Neural cell (in vitro differentiated cells): ENCODE results near the gene MSI2. TPM values are rescaled to one million over a fixed set of nuclear protein-coding genes. Genes with fewer than 3 reads are reported as not detected.

Experiments used
- H2AFZ ChIP-seq: fragments of 200-600, 300-800 bp; sonication (generic), shearing (Covaris generic); 2 replicates; pipeline ENCODE4 v1.6.0; 2014; ENCODE audit warnings: low read depth, mild to moderate bottlenecking, antibody characterized with exemption, low read length, moderate library complexity
- H3F3A ChIP-seq: fragments of 200-600 bp; shearing (Covaris generic); 2 replicates; pipeline ENCODE4 v1.6.1; 2016; ENCODE audit warnings: mild to moderate bottlenecking, moderate library complexity, mixed read lengths, antibody characterized with exemption, low read length; ENCODE audit not compliant: insufficient read depth, poor library complexity, severe bottlenecking
- H3K27ac ChIP-seq: fragments of 200-600, 300-800 bp; sonication (generic), shearing (Covaris generic); 2 replicates; pipeline ENCODE4 v1.5.1; 2014; ENCODE audit warnings: mild to moderate bottlenecking, low read length, moderate library complexity
- H3K27me3 ChIP-seq: fragments of 300-800, 200-600 bp; sonication (generic), shearing (Covaris generic); 2 replicates; pipeline ENCODE4 v1.6.0; 2014; ENCODE audit warnings: mild to moderate bottlenecking, low read depth, low read length, moderate library complexity; ENCODE audit not compliant: insufficient read depth
- H3K36me3 ChIP-seq: fragments of 300-800, 200-600 bp; sonication (generic), shearing (Covaris generic); 2 replicates; pipeline ENCODE4 v1.5.1; 2014; ENCODE audit warnings: mild to moderate bottlenecking, antibody characterized with exemption, low read length, moderate library complexity; ENCODE audit not compliant: insufficient read depth
- H3K4me2 ChIP-seq: fragments of 300-800, 200-600 bp; sonication (generic), shearing (Covaris generic); 2 replicates; pipeline ENCODE4 v1.6.0; 2014; ENCODE audit warnings: mild to moderate bottlenecking, low read length
- H3K4me3 ChIP-seq: fragments of 300-800, 200-600 bp; sonication (generic), shearing (Covaris generic); 2 replicates; pipeline ENCODE4 v1.5.1; 2014; ENCODE audit warnings: mild to moderate bottlenecking, low read length, moderate library complexity
- H3K79me2 ChIP-seq: fragments of 200-600 bp; shearing (Covaris generic); replicated peaks from 2 replicates; pipeline ENCODE4 v1.6.0; 2014; ENCODE audit warnings: mild to moderate bottlenecking, low read length, moderate library complexity; ENCODE audit not compliant: insufficient read depth
- H3K9ac ChIP-seq: fragments of 300-800, 200-600 bp; sonication (generic), shearing (Covaris generic); 2 replicates; pipeline ENCODE4 v1.6.1; 2016; ENCODE audit warnings: mild to moderate bottlenecking, low read length, mixed read lengths
- H3K9me2 ChIP-seq: fragments of 200-600 bp; shearing (Covaris generic); 2 replicates; pipeline ENCODE4 v1.6.1; 2016; ENCODE audit warnings: mild to moderate bottlenecking, low read length, mixed read lengths; ENCODE audit not compliant: insufficient read depth
- H3K9me3 ChIP-seq: fragments of 200-600, 300-800 bp; sonication (generic), shearing (Covaris generic); 2 replicates; pipeline ENCODE4 v1.6.1; 2016; ENCODE audit warnings: mild to moderate bottlenecking, mixed run types, low read length, moderate library complexity, mixed read lengths
- H4K20me1 ChIP-seq: fragments of 200-600 bp; shearing (Covaris generic); 2 replicates; pipeline ENCODE4 v1.6.1; 2016; ENCODE audit warnings: mild to moderate bottlenecking, mixed run types; ENCODE audit not compliant: insufficient read depth
- CTCF ChIP-seq: fragments of 450-650 bp; IDR thresholded peaks from 2 replicates; pipeline ENCODE4 v1.5.1; 2014; ENCODE audit warnings: antibody characterized with exemption, mild to moderate bottlenecking, moderate library complexity; ENCODE audit not compliant: poor library complexity, severe bottlenecking
- EP300 ChIP-seq: fragments of 450-650 bp; conservative IDR thresholded peaks from 2 replicates; pipeline ENCODE4 v1.6.1; 2014; ENCODE audit warnings: antibody characterized with exemption, mild to moderate bottlenecking, moderate library complexity; ENCODE audit not compliant: poor library complexity, severe bottlenecking
- EZH2 ChIP-seq: fragments of 200-600, 300-800 bp; shearing (Covaris generic), sonication (generic); IDR thresholded peaks from 2 replicates; pipeline ENCODE4 v1.6.1; 2014; ENCODE audit warnings: antibody characterized with exemption, low read length, borderline replicate concordance, mild to moderate bottlenecking; ENCODE audit not compliant: insufficient read depth, poor library complexity, severe bottlenecking
- MXI1 ChIP-seq: fragments of 450-650 bp; conservative IDR thresholded peaks from 2 replicates; pipeline ENCODE4 v1.6.1; 2014; ENCODE audit warnings: antibody characterized with exemption, mild to moderate bottlenecking; ENCODE audit not compliant: poor library complexity, severe bottlenecking
- POLR2AphosphoS5 ChIP-seq: IDR thresholded peaks from 2 replicates; pipeline ENCODE4 v1.6.1; 2012
- RAD21 ChIP-seq: fragments of 450-650 bp; conservative IDR thresholded peaks from 2 replicates; pipeline ENCODE4 v1.6.1; 2014; ENCODE audit warnings: antibody characterized with exemption, mild to moderate bottlenecking, moderate library complexity
- REST ChIP-seq: IDR thresholded peaks from 2 replicates; pipeline ENCODE4 v1.6.1; 2012; ENCODE audit warnings: borderline replicate concordance
- SMC3 ChIP-seq: fragments of 450-650 bp; conservative IDR thresholded peaks from 2 replicates; pipeline ENCODE4 v1.6.1; 2014; ENCODE audit warnings: antibody characterized with exemption, mild to moderate bottlenecking, moderate library complexity; ENCODE audit not compliant: poor library complexity
- TAF1 ChIP-seq: IDR thresholded peaks from 2 replicates; pipeline ENCODE4 v1.6.1; 2012; ENCODE audit warnings: low read depth
- polyA plus RNA-seq: library from polyadenylated mRNA; depleted of rRNA; stranded (reverse); fragments of >200 nt; gene quantifications from 2 replicates; pipeline ENCODE4 v1.2.3, GENCODE V29; 2014

Gene MSI2
- polyA plus RNA-seq, 1 donor from 2014 or later, result 61.4 TPM

GRCh38 chr17:57663326-57664070 is 407.2 kb downstream of the MSI2 start:
- H3K9me3 ChIP-seq, result no peaks in the 10 kb centered on the region
- peaks cover 2% of the 10 kb centered on the region for H3K79me2 ChIP-seq
- no peaks in the 10 kb centered on the region for H3K9me2 ChIP-seq
- peak overlapping the region; percentile 37 for H3K4me2 ChIP-seq
- peaks cover 7% of the 10 kb centered on the region for H3F3A ChIP-seq
- no peaks in the 10 kb centered on the region for H4K20me1 ChIP-seq
- no peaks in the 10 kb centered on the region for H3K27me3 ChIP-seq
- H3K36me3 ChIP-seq, result no peaks in the 10 kb centered on the region
- TF ChIP-seq POLR2AphosphoS5, result no peak
- TF ChIP-seq MXI1, result no peak
- TF ChIP-seq CTCF, result no peak
- no peak for TF ChIP-seq REST
- TF ChIP-seq RAD21, result no peak
- no peak for TF ChIP-seq TAF1
- TF ChIP-seq EP300, result no peak
- TF ChIP-seq EZH2, result no peak
- no peak for TF ChIP-seq SMC3
- peak overlapping the region; percentile 54 for H3K9ac ChIP-seq
- peak overlapping the region; percentile 94 for H3K27ac ChIP-seq
- peak overlapping the region; percentile 48 for H2AFZ ChIP-seq
- peak overlapping the region; percentile 65 for H3K4me3 ChIP-seq

GRCh38 chr17:57665128-57665527 is 408.8 kb downstream of the MSI2 start:
- Histone ChIP-seq H2AFZ (no peak overlapping the region), H3K9me2 (no peaks in the 10 kb centered on the region), H3K4me3 (no peak overlapping the region), H3K36me3 (no peaks in the 10 kb centered on the region), H3K9ac (no peak overlapping the region), H3K9me3 (no peaks in the 10 kb centered on the region), H3K27ac (no peak overlapping the region), H3K27me3 (no peaks in the 10 kb centered on the region), H3F3A (peaks cover 7% of the 10 kb centered on the region), H4K20me1 (no peaks in the 10 kb centered on the region), H3K4me2 (no peak overlapping the region), H3K79me2 (peaks cover 2% of the 10 kb centered on the region)
- TF ChIP-seq EP300, result no peak
- TF ChIP-seq POLR2AphosphoS5, result no peak
- no peak for TF ChIP-seq RAD21
- no peak for TF ChIP-seq EZH2
- no peak for TF ChIP-seq REST
- no peak for TF ChIP-seq SMC3
- no peak for TF ChIP-seq CTCF
- TF ChIP-seq TAF1, result no peak
- no peak for TF ChIP-seq MXI1
